ENCODE data around the gene NAA16.

DNA sequence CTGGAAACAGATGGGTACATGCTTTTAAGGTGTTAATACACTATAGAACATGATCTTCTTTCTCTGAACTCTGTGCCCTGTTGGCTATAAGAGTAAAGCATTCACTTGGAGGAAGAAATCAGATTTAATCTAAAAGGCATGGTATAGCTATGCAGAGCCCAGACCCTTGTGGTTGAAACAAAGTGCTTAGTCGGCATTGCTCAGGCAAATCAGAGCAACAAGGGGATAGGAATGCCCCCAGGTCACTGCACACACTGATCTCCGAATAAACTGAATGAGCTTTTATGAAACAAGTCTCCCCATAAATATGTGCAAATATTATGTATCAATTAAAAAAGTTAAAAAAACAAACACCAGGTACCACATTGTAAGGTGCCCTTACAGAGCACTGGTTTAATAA, 94.3 kb downstream of the NAA16 start:
- TF ChIP-seq, protein P1, sequence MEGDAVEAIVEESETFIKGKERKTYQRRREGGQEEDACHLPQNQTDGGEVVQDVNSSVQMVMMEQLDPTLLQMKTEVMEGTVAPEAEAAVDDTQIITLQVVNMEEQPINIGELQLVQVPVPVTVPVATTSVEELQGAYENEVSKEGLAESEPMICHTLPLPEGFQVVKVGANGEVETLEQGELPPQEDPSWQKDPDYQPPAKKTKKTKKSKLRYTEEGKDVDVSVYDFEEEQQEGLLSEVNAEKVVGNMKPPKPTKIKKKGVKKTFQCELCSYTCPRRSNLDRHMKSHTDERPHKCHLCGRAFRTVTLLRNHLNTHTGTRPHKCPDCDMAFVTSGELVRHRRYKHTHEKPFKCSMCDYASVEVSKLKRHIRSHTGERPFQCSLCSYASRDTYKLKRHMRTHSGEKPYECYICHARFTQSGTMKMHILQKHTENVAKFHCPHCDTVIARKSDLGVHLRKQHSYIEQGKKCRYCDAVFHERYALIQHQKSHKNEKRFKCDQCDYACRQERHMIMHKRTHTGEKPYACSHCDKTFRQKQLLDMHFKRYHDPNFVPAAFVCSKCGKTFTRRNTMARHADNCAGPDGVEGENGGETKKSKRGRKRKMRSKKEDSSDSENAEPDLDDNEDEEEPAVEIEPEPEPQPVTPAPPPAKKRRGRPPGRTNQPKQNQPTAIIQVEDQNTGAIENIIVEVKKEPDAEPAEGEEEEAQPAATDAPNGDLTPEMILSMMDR (IDR thresholded peaks at IDR 0.05) = no peak
- TF ChIP-seq EP300 (IDR thresholded peaks at IDR 0.05) = no peak
